Gastrocnemius medialis (tissue), 4 donors: Measurements from ENCODE around the gene SLC16A3. TPM values are rescaled to one million over a fixed set of nuclear protein-coding genes. Genes with fewer than 3 reads are reported as not detected.

Experiments
- ATAC-seq, 2 donors: fragments of 150-250 bp; one replicate each; pipeline ENCODE4 v1.9.1; 2016
- DNase-seq, 2 donors: peaks; one replicate each; pipeline ENCODE4 v3.0.0-alpha.2; 2019
- H3K27ac ChIP-seq, 4 donors: fragments of 200-600 bp; sonication (generic); 1 replicate in 1 of 4; 2 replicates in 3 of 4; pipeline ENCODE4 v1.5.1; 2016 to 2018; ENCODE audit warnings: mild to moderate bottlenecking in 2 of 4, moderate library complexity in 1 of 4
- H3K27me3 ChIP-seq, 3 donors: fragments of 200-600 bp; sonication (generic) in 2 of 3; 1 replicate in 1 of 3; 2 replicates in 2 of 3; pipeline versions ENCODE4 v1.5.1 to v1.6.0; 2016 to 2019; ENCODE audit warnings: mild to moderate bottlenecking in 1 of 3, moderate library complexity in 1 of 3
- H3K36me3 ChIP-seq, 2 donors: fragments of 200-600 bp; sonication (generic) in 1 of 2; one replicate each; pipeline ENCODE4 v1.5.1; 2017 to 2018
- H3K4me1 ChIP-seq, 2 donors: fragments of 200-600 bp; sonication (generic) in 1 of 2; one replicate each; pipeline ENCODE4 v1.5.1; 2016 to 2017; ENCODE audit warnings: mild to moderate bottlenecking in 2 of 2
- H3K4me3 ChIP-seq, 4 donors: fragments of 200-600 bp; sonication (generic) in 3 of 4; 1 replicate in 1 of 4; 2 replicates in 3 of 4; pipeline ENCODE4 v1.5.1; 2016 to 2019; ENCODE audit warnings: mild to moderate bottlenecking in 2 of 4
- H3K9me3 ChIP-seq, 3 donors: fragments of 200-600 bp; sonication (generic) in 2 of 3; 1 replicate in 1 of 3; 2 replicates in 2 of 3; pipeline ENCODE4 v1.5.1; 2016 to 2019
- POLR2A ChIP-seq, 2 donors: fragments of 450-650 bp; IDR thresholded peaks; one replicate each; pipeline ENCODE4 v1.6.1; 2017; ENCODE audit warnings: antibody characterized with exemption in 2 of 2, mild to moderate bottlenecking in 2 of 2, moderate library complexity in 2 of 2
- in situ Hi-C, 4 donors: fragments of 200-750 bp; cut with MboI; loops; one replicate each; pipeline versions ENCODE4 v1.15.0 to v1.8.0; 2017; ENCODE audit warnings: low sequenced_read_pairs in 4 of 4
- intact Hi-C: fragments of 100-400 bp; cut with DNase I; formaldehyde crosslinking; loops from one replicate; pipeline ENCODE4 v1.15.1; 2023; ENCODE audit warnings: low total_unique reads
- total RNA-seq, 4 donors: library from RNA; depleted of rRNA; stranded (reverse); fragments of >200 nt; gene quantifications; one replicate each; pipeline versions ENCODE4 v1.1.0 to v1.2.3, GENCODE V29; 2016
- TF ChIP-seq, protein P1 (sequence below), 5 experiments: fragments of 450-650 bp in 3 of 5; fragments of 200-600 bp in 2 of 5; sonication (generic) in 2 of 5; IDR thresholded peaks in 4 of 5; conservative IDR thresholded peaks in 1 of 5; 1 replicate in 4 of 5; 2 replicates in 1 of 5; pipeline ENCODE4 v1.5.1; 2016 to 2019; ENCODE audit warnings: antibody characterized with exemption in 5 of 5, mild to moderate bottlenecking in 3 of 5, moderate library complexity in 3 of 5

SLC16A3 gene
- total RNA-seq, 4 donors from 2014 or later, result 46.0 to 173 (median 126) TPM

DNA sequence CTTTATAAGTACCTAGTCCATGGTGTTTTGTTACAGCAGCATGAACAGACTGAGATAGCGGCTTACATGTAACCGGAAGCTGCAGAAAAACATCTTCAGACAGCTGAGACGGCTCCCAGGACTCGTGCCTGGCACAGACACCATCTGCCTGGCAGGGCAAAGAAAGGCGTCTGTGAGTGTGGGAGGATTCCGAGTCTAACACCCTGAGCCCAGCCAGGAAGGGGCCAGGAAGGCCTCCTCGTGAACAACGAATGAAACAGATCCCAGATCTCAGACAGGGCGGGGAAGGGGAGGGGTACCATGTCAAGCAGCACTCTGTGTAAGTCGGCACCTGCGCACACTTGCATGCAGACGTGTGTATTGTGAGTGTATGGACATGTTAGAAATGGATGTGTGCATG, 49.0 kb downstream of the SLC16A3 start:
- Histone ChIP-seq H3K36me3 (no peaks in the 10 kb centered on the region), H3K27ac (no peak overlapping the region), H3K4me3 (no peak overlapping the region), H3K27me3 (no peaks in the 10 kb centered on the region), H3K9me3 (no peaks in the 10 kb centered on the region), H3K4me1 (peaks cover 8 to 9% of the 10 kb centered on the region in 2 donors)
- no peak for DNase-seq
- intact Hi-C loops, result no loop called here
- TF ChIP-seq, protein P1, sequence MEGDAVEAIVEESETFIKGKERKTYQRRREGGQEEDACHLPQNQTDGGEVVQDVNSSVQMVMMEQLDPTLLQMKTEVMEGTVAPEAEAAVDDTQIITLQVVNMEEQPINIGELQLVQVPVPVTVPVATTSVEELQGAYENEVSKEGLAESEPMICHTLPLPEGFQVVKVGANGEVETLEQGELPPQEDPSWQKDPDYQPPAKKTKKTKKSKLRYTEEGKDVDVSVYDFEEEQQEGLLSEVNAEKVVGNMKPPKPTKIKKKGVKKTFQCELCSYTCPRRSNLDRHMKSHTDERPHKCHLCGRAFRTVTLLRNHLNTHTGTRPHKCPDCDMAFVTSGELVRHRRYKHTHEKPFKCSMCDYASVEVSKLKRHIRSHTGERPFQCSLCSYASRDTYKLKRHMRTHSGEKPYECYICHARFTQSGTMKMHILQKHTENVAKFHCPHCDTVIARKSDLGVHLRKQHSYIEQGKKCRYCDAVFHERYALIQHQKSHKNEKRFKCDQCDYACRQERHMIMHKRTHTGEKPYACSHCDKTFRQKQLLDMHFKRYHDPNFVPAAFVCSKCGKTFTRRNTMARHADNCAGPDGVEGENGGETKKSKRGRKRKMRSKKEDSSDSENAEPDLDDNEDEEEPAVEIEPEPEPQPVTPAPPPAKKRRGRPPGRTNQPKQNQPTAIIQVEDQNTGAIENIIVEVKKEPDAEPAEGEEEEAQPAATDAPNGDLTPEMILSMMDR (IDR thresholded peaks at IDR 0.05 in 4 of 5, conservative IDR thresholded peaks at IDR 0.05 in 1 of 5), result no peak
- TF ChIP-seq POLR2A (IDR thresholded peaks at IDR 0.05), result no peak
- in situ Hi-C loops, result no loop called here
- ATAC-seq, result no peak

DNA sequence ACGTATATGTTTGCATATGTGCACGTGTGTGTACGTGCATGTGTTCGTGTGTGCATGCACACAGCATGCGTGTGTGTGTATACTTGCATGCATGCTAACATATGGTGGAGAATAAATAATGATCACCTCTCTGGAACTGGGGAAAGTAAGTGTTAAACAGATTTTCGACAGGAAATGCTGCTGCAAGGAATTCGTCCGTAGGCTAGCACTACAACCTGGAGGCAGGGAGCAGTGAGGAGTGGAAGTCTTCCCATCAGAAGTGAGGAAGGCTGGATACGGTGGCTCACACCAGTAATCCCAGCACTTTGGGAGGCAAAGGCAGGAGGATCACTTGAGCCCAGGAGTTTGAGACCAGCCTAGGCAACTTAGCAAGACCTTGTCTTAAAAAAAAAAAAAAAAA, 49.5 kb downstream of the SLC16A3 start:
- peaks cover 8 to 9% of the 10 kb centered on the region in 2 donors for H3K4me1 ChIP-seq
- H3K36me3 ChIP-seq, result no peaks in the 10 kb centered on the region
- TF ChIP-seq, protein P1 (IDR thresholded peaks at IDR 0.05 in 4 of 5, conservative IDR thresholded peaks at IDR 0.05 in 1 of 5), result no peak
- TF ChIP-seq POLR2A (IDR thresholded peaks at IDR 0.05), result no peak
- intact Hi-C loops (no loop called here), in situ Hi-C loops (no loop called here)
- no peak overlapping the region for H3K4me3 ChIP-seq
- H3K27me3 ChIP-seq, result no peaks in the 10 kb centered on the region
- DNase-seq (no peak), ATAC-seq (no peak)
- no peaks in the 10 kb centered on the region for H3K9me3 ChIP-seq
- no peak overlapping the region for H3K27ac ChIP-seq

DNA sequence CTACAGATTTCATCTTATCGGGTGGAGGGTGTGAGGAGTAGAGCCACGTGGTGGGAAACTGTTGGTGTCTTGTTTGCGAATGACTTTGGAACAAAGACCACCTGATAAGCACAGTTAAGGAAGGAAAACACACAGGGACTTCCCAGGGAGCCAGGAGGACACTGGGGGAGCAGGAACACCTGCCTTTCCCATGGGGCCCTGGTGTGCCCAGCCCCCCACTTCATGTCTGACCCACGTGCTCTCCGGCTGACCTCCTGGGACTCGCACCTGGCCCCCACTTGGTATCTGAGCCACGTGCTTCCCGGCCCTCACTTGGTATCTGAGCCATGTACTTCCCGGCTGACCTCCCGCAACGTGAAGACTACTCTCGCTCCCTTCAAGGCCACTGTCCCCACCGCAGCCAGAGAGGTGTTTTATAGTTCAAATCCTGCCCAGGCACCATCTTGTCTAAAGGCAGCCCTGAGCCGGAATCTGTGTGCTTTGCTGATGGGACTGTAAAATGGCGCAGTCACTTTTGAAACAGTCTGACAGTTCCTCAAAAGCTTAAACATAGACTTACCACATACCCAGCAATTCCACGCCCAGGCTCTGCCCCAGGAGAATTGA, 50.0 kb downstream of the SLC16A3 start:
- in situ Hi-C loops (no loop called here), intact Hi-C loops (no loop called here)
- Histone ChIP-seq H3K27ac (no peak overlapping the region), H3K36me3 (no peaks in the 10 kb centered on the region), H3K4me3 (no peak overlapping the region), H3K9me3 (no peaks in the 10 kb centered on the region), H3K27me3 (no peaks in the 10 kb centered on the region), H3K4me1 (peaks cover 6% of the 10 kb centered on the region in 2 donors)
- TF ChIP-seq, protein P1 (IDR thresholded peaks at IDR 0.05 in 4 of 5, conservative IDR thresholded peaks at IDR 0.05 in 1 of 5), result no peak
- TF ChIP-seq POLR2A (IDR thresholded peaks at IDR 0.05), result no peak
- no peak for DNase-seq
- no peak for ATAC-seq

DNA sequence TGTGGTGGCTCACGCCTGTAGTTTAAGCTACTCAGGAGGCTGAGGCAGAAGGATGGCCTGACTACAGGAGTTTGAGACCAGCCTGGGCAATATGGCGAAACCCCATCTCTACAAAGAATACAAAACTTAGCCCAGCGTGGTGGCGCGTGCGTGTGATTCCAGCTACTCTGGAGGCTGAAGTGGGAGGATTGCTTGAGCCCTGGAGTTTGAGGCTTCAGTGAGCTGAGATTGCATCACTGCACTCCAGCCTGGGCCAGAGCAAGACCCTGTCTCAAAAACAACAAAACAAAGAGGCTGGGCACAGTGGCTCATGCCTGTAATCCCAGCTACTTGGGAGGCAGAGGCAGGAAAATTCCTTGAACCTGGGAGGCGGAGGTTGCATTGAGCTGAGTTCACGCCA, 51.7 kb downstream of the SLC16A3 start:
- in situ Hi-C loops (no loop called here), intact Hi-C loops (no loop called here)
- H3K4me1 ChIP-seq, result no peaks in the 10 kb centered on the region
- TF ChIP-seq, protein P1 (IDR thresholded peaks at IDR 0.05 in 4 of 5, conservative IDR thresholded peaks at IDR 0.05 in 1 of 5), result no peak
- TF ChIP-seq POLR2A (IDR thresholded peaks at IDR 0.05), result no peak
- ATAC-seq, result no peak
- no peak for DNase-seq
- H3K27me3 ChIP-seq, result no peaks in the 10 kb centered on the region
- H3K27ac ChIP-seq, result no peak overlapping the region
- no peaks in the 10 kb centered on the region for H3K36me3 ChIP-seq
- H3K4me3 ChIP-seq, result no peak overlapping the region
- no peaks in the 10 kb centered on the region for H3K9me3 ChIP-seq

DNA sequence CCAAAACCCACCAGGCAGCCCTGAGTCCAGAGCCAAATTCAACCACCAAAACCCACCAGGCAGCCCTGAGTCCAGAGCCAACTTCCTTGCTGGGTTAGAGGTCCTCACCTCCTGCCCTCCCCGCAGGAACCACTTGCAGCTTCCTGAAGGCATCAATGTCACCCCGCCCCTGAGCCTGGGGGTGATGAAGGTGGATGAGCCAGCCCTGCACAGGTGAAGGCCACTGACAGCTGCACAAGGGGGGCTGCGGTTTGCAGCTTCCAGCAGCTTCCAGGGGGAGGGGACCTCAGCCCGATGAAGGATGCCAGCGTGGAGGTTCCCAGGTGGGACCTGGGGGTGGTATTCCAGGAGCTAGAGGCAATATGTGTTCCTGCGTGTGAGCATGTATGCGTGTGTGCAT, 52.2 kb downstream of the SLC16A3 start:
- no peaks in the 10 kb centered on the region for H3K9me3 ChIP-seq
- H3K4me3 ChIP-seq, result no peak overlapping the region
- in situ Hi-C loops (no loop called here), intact Hi-C loops (no loop called here)
- TF ChIP-seq, protein P1 (IDR thresholded peaks at IDR 0.05 in 4 of 5, conservative IDR thresholded peaks at IDR 0.05 in 1 of 5), result no peak
- no peak for TF ChIP-seq POLR2A (IDR thresholded peaks at IDR 0.05)
- no peaks in the 10 kb centered on the region for H3K27me3 ChIP-seq
- no peak for DNase-seq
- H3K36me3 ChIP-seq, result no peaks in the 10 kb centered on the region
- ATAC-seq, result no peak
- H3K27ac ChIP-seq, result no peak overlapping the region
- no peaks in the 10 kb centered on the region for H3K4me1 ChIP-seq
